WTC11 (cell line): Measurements from ENCODE around the gene LRP1.

ENCODE experiments used
- AFF4 ChIP-seq: sonication (generic); formaldehyde crosslinking; IDR thresholded peaks from 2 replicates; pipeline ENCODE4 v1.8.1; 2023; ENCODE audit warnings: mild to moderate bottlenecking, missing genetic modification reagents, borderline replicate concordance
- ATF3 ChIP-seq: sonication (generic); formaldehyde crosslinking; conservative IDR thresholded peaks from 2 replicates; pipeline ENCODE4 v1.8.1; 2022; ENCODE audit warnings: mild to moderate bottlenecking, missing genetic modification reagents
- ATF6 ChIP-seq: sonication (generic); formaldehyde crosslinking; IDR thresholded peaks from 2 replicates; pipeline ENCODE4 v1.8.1; 2023; ENCODE audit warnings: mild to moderate bottlenecking, missing genetic modification reagents
- CTCF ChIP-seq: fragments of 200-600 bp; IDR thresholded peaks from 2 replicates; pipeline ENCODE4 v1.8.0; 2022; ENCODE audit warnings: antibody characterized with exemption
- ELF4 ChIP-seq: sonication (generic); formaldehyde crosslinking; IDR thresholded peaks from 2 replicates; pipeline ENCODE4 v1.8.1; 2022; ENCODE audit warnings: low read depth, mild to moderate bottlenecking, moderate library complexity, missing genetic modification reagents
- KAT7 ChIP-seq: sonication (generic); formaldehyde crosslinking; IDR thresholded peaks from 2 replicates; pipeline ENCODE4 v1.8.1; 2023; ENCODE audit warnings: missing genetic modification reagents, mild to moderate bottlenecking, borderline replicate concordance
- NFYB ChIP-seq: sonication (generic); formaldehyde crosslinking; conservative IDR thresholded peaks from 2 replicates; pipeline ENCODE4 v1.8.0; 2022; ENCODE audit warnings: low read depth, missing genetic modification reagents
- USF1 ChIP-seq: sonication (generic); formaldehyde crosslinking; IDR thresholded peaks from 2 replicates; pipeline ENCODE4 v1.8.0; 2022; ENCODE audit warnings: mild to moderate bottlenecking, missing genetic modification reagents
- ZNF121 ChIP-seq: sonication (generic); formaldehyde crosslinking; IDR thresholded peaks from 2 replicates; pipeline ENCODE4 v1.8.0; 2023; ENCODE audit warnings: missing genetic modification reagents
- ZNF416 ChIP-seq: fragments of 250-450 bp; sonication (Bioruptor Pico); IDR thresholded peaks from 2 replicates; pipeline ENCODE4 v1.9.0; 2021; ENCODE audit warnings: mild to moderate bottlenecking, inconsistent platforms
- ZSCAN18 ChIP-seq: fragments of 250-450 bp; sonication (Bioruptor Pico); IDR thresholded peaks from 2 replicates; pipeline ENCODE4 v2.1.2; 2022; ENCODE audit warnings: mild to moderate bottlenecking, moderate library complexity

GRCh38 chr12:57213763-57214397 lies 85.6 kb downstream of the LRP1 start:
- TF ChIP-seq CTCF (no peak), AFF4 (CRISPR knock-in tag) (no peak), ATF6 (CRISPR knock-in tag) (no peak), ZNF416 (CRISPR knock-in tag) (no peak), USF1 (CRISPR knock-in tag) (no peak), KAT7 (CRISPR knock-in tag) (no peak), ELF4 (CRISPR knock-in tag) (no peak), ATF3 (CRISPR knock-in tag) (no peak), ZNF121 (CRISPR knock-in tag) (no peak), NFYB (no peak), ZSCAN18 (no peak)
